PC-9 (cell line): ENCODE results near the gene RSL1D1. TPM values are rescaled to one million over a fixed set of nuclear protein-coding genes. Genes with fewer than 3 reads are reported as not detected.

Experiments used
- BruUV-seq: library from RNA; stranded (reverse); fragments of 400-500 nt; replicated peaks from 2 replicates; lab custom pipeline; 2021; lab: Mats Ljungman, UMichigan
- CTCF ChIA-PET: fragments of 300-600 bp; sonication (Branson Sonifier 250); formaldehyde crosslinking; loops from one replicate; lab custom pipeline; 2022; ENCODE audit warnings: antibody characterized with exemption; lab: Charles Lee
- POLR2A ChIA-PET: fragments of 300-600 bp; sonication (Branson Sonifier 250); formaldehyde crosslinking; loops from one replicate; lab custom pipeline; 2022; ENCODE audit warnings: antibody characterized with exemption; ENCODE audit not compliant: unreplicated experiment; lab: Charles Lee
- DNase-seq, 2 experiments: peaks; one replicate each; pipeline versions ENCODE4 v3.0.0 to v3.0.0-alpha.2; 2015 to 2022; ENCODE audit warnings: mixed read lengths in 1 of 2
- H2AFZ ChIP-seq: fragments of 200-600 bp; sonication (generic); 2 replicates; pipeline ENCODE4 v1.8.1; 2017; ENCODE audit warnings: antibody characterized with exemption
- H3F3A ChIP-seq: fragments of 200-600 bp; sonication (generic); 2 replicates; pipeline ENCODE4 v1.8.1; 2017; ENCODE audit warnings: antibody characterized with exemption, mild to moderate bottlenecking, low read depth; ENCODE audit not compliant: insufficient read depth
- H3K27ac ChIP-seq: fragments of 200-600 bp; sonication (generic); 2 replicates; pipeline ENCODE4 v1.6.1; 2016; ENCODE audit warnings: mixed run types
- H3K27me3 ChIP-seq: fragments of 200-600 bp; sonication (generic); 2 replicates; pipeline ENCODE4 v1.6.1; 2016; ENCODE audit warnings: low read depth, mixed run types; ENCODE audit not compliant: insufficient read depth
- H3K36me3 ChIP-seq: fragments of 200-600 bp; sonication (generic); 2 replicates; pipeline ENCODE4 v1.6.1; 2016; ENCODE audit warnings: low read depth, mixed run types
- H3K4me1 ChIP-seq: fragments of 200-600 bp; sonication (generic); replicated peaks from 2 replicates; pipeline ENCODE4 v1.6.1; 2016; ENCODE audit warnings: mixed run types; ENCODE audit not compliant: insufficient read depth
- H3K4me2 ChIP-seq: fragments of 200-600 bp; sonication (generic); 2 replicates; pipeline ENCODE4 v1.6.1; 2017; ENCODE audit warnings: mixed run types
- H3K4me3 ChIP-seq: fragments of 200-600 bp; sonication (generic); 2 replicates; pipeline ENCODE4 v1.6.1; 2016; ENCODE audit warnings: mixed run types
- H3K79me2 ChIP-seq: fragments of 200-600 bp; sonication (generic); 2 replicates; pipeline ENCODE4 v1.6.1; 2017; ENCODE audit warnings: low read depth, mixed run types
- H3K9me2 ChIP-seq: fragments of 200-600 bp; sonication (generic); 2 replicates; pipeline ENCODE4 v1.8.1; 2017; ENCODE audit warnings: mild to moderate bottlenecking; ENCODE audit not compliant: insufficient read depth
- H3K9me3 ChIP-seq: fragments of 200-600 bp; sonication (generic); 2 replicates; pipeline ENCODE4 v1.8.1; 2016; ENCODE audit warnings: low read depth; ENCODE audit not compliant: insufficient read depth
- H4K20me1 ChIP-seq: fragments of 200-600 bp; sonication (generic); 2 replicates; pipeline ENCODE4 v1.8.1; 2017; ENCODE audit not compliant: insufficient read depth
- EZH2 ChIP-seq: fragments of 200-600 bp; sonication (generic); IDR thresholded peaks from 2 replicates; pipeline ENCODE4 v1.8.0; 2017; ENCODE audit warnings: antibody characterized with exemption, low read depth
- intact Hi-C: fragments of 100-400 bp; cut with micrococcal nuclease; formaldehyde crosslinking; loops from one replicate; pipeline ENCODE4 v1.10.0; 2022; ENCODE audit not compliant: unreplicated experiment
- total RNA-seq: library from RNA; stranded (reverse); gene quantifications from 2 replicates; pipeline ENCODE4 v1.2.3, GENCODE V29; 2021
- TF ChIP-seq, protein P1 (sequence below): fragments of 200-600 bp; sonication (generic); conservative IDR thresholded peaks from 2 replicates; pipeline ENCODE4 v1.6.1; 2017; ENCODE audit warnings: mixed run types, antibody characterized with exemption, mild to moderate bottlenecking, moderate library complexity

RSL1D1 gene
- total RNA-seq, 1 experiment from 2014 or later, result 226 TPM

DNA sequence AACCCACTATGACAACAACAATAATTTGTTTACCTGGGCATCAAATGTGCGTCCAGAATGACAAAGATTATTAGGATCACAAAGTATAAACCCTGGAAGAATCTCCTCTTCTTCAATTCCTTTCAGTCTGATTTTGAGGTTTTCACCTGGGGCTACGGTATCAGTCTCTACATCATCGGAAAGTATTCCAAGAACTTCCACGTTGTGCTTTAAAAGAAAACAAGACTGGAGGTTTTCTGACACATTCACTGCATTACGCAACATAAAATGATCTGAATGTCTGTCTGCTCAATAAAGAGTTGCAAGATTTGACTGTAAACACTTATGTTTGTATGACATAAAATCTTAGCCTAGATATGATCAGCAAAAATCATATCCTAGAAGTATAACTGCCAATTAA, 26.0 kb upstream of the RSL1D1 start:
- no peaks in the 10 kb centered on the region for H3K27me3 ChIP-seq
- intact Hi-C loops, result no loop called here
- ChIA-PET POLR2A (no interaction called here), CTCF (no interaction called here)
- no TSS peak for BruUV-seq
- H3K27ac ChIP-seq, result no peak overlapping the region
- H3F3A ChIP-seq, result peaks cover 74% of the 10 kb centered on the region
- H3K36me3 ChIP-seq, result peaks cover 49% of the 10 kb centered on the region
- H3K9me2 ChIP-seq, result no peaks in the 10 kb centered on the region
- H3K4me1 ChIP-seq, result no peaks in the 10 kb centered on the region
- H4K20me1 ChIP-seq, result peaks cover 37% of the 10 kb centered on the region
- no peak for DNase-seq
- no peaks in the 10 kb centered on the region for H3K9me3 ChIP-seq
- no peak overlapping the region for H3K4me2 ChIP-seq
- peaks cover 3% of the 10 kb centered on the region for H3K79me2 ChIP-seq
- no peak overlapping the region for H3K4me3 ChIP-seq
- TF ChIP-seq EZH2, result no peak
- TF ChIP-seq, protein P1, sequence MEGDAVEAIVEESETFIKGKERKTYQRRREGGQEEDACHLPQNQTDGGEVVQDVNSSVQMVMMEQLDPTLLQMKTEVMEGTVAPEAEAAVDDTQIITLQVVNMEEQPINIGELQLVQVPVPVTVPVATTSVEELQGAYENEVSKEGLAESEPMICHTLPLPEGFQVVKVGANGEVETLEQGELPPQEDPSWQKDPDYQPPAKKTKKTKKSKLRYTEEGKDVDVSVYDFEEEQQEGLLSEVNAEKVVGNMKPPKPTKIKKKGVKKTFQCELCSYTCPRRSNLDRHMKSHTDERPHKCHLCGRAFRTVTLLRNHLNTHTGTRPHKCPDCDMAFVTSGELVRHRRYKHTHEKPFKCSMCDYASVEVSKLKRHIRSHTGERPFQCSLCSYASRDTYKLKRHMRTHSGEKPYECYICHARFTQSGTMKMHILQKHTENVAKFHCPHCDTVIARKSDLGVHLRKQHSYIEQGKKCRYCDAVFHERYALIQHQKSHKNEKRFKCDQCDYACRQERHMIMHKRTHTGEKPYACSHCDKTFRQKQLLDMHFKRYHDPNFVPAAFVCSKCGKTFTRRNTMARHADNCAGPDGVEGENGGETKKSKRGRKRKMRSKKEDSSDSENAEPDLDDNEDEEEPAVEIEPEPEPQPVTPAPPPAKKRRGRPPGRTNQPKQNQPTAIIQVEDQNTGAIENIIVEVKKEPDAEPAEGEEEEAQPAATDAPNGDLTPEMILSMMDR, result no peak
- H2AFZ ChIP-seq, result no peak overlapping the region

DNA sequence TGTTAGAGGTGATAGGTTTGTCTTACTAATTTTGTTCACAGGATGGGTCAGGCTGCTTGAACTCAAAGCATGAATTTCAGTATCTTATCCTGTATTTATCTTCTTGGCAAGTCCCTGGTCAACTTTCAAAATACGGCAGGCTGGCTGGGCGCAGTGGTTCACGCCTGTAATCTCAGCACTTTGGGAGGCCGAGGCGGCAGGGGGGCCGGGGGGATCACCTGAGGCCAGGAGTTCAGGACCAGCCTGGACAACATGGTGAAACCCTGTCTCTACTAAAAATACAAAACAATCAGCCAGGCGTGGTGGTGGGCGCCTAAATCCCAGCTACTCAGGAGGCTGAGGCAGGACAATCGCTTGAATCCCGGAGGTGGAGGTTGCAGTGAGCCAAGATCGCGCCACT, 25.0 kb upstream of the RSL1D1 start:
- CTCF ChIA-PET, result no interaction called here
- BruUV-seq, result no TSS peak
- no peak overlapping the region for H3K4me2 ChIP-seq
- TF ChIP-seq EZH2, result no peak
- TF ChIP-seq, protein P1, result no peak
- intact Hi-C loops, result no loop called here
- H3K36me3 ChIP-seq, result peaks cover 47% of the 10 kb centered on the region
- POLR2A ChIA-PET, result no interaction called here
- no peaks in the 10 kb centered on the region for H3K9me3 ChIP-seq
- H3K9me2 ChIP-seq, result no peaks in the 10 kb centered on the region
- H3F3A ChIP-seq, result peaks cover 74% of the 10 kb centered on the region
- H3K79me2 ChIP-seq, result peaks cover 3% of the 10 kb centered on the region; the same call in 1 of the 2 replicates
- H3K27me3 ChIP-seq, result no peaks in the 10 kb centered on the region
- DNase-seq, result no peak
- no peak overlapping the region for H3K4me3 ChIP-seq
- H4K20me1 ChIP-seq, result peaks cover 38% of the 10 kb centered on the region
- no peaks in the 10 kb centered on the region for H3K4me1 ChIP-seq
- H2AFZ ChIP-seq, result no peak overlapping the region
- H3K27ac ChIP-seq, result no peak overlapping the region

DNA sequence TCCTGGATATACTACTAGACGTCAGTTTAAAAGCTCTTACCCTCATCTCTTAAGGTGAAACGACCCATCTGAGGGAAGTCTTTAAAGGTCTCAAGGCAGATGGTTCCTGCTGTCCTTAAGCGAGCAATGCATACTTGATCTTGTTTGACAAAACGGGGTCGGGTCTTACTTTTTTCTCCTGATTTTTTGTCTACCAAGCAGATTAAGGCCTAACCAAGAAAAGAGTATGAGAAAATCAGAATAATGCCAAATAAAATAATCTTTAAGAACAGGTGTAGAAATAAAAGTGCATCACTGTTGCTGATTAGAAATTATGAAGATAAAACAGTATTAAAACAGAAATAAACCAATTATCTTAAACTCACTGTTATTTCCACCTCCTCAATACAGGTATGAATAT, 24.4 kb upstream of the RSL1D1 start:
- no peaks in the 10 kb centered on the region for H3K9me2 ChIP-seq
- no peak for DNase-seq
- peaks cover 47% of the 10 kb centered on the region for H3K36me3 ChIP-seq
- no peaks in the 10 kb centered on the region for H3K4me1 ChIP-seq
- H3K27ac ChIP-seq, result no peak overlapping the region
- H3K27me3 ChIP-seq, result no peaks in the 10 kb centered on the region
- CTCF ChIA-PET, result no interaction called here
- H3K4me2 ChIP-seq, result no peak overlapping the region
- POLR2A ChIA-PET, result no interaction called here
- H3F3A ChIP-seq, result peaks cover 73% of the 10 kb centered on the region
- H2AFZ ChIP-seq, result no peak overlapping the region
- H3K79me2 ChIP-seq, result peaks cover 3% of the 10 kb centered on the region; the same call in 1 of the 2 replicates
- no peak for TF ChIP-seq EZH2
- TF ChIP-seq, protein P1, result no peak
- BruUV-seq, result no TSS peak
- no peaks in the 10 kb centered on the region for H3K9me3 ChIP-seq
- intact Hi-C loops, result no loop called here
- H4K20me1 ChIP-seq, result peaks cover 44% of the 10 kb centered on the region
- H3K4me3 ChIP-seq, result no peak overlapping the region
